Transverse colon (tissue), 4 donors: Measurements from ENCODE around the gene NLGN4Y. TPM values are rescaled to one million over a fixed set of nuclear protein-coding genes. Genes with fewer than 3 reads are reported as not detected.

Experiments used
- DNase-seq: peaks from one replicate; pipeline ENCODE4 v3.0.0-alpha.2; 2019
- H3K27ac ChIP-seq, 4 donors: fragments of 200-600 bp; sonication (generic); 2 replicates each; pipeline ENCODE4 v1.5.1; 2016 to 2018; ENCODE audit warnings: inconsistent platforms in 4 of 4
- H3K27me3 ChIP-seq: fragments of 200-600 bp; sonication (generic); 2 replicates; pipeline ENCODE4 v1.5.1; 2017; ENCODE audit warnings: inconsistent platforms
- H3K36me3 ChIP-seq, 4 donors: fragments of 200-600 bp; sonication (generic); 2 replicates each; pipeline ENCODE4 v1.5.1; 2017 to 2019; ENCODE audit warnings: inconsistent platforms in 4 of 4
- H3K4me1 ChIP-seq, 4 donors: fragments of 200-600 bp; sonication (generic); 2 replicates each; pipeline ENCODE4 v1.5.1; 2017 to 2020; ENCODE audit warnings: inconsistent platforms in 4 of 4
- H3K4me3 ChIP-seq, 4 donors: fragments of 200-600 bp; sonication (generic); 1 replicate in 1 of 4; 2 replicates in 3 of 4; pipeline versions ENCODE4 v1.5.1 to v1.6.1; 2017 to 2019; ENCODE audit warnings: inconsistent platforms in 4 of 4
- H3K9me3 ChIP-seq, 2 donors: fragments of 200-600 bp; sonication (generic); 2 replicates each; pipeline ENCODE4 v1.5.1; 2017 to 2019; ENCODE audit warnings: inconsistent platforms in 2 of 2
- EP300 ChIP-seq: sonication (generic); formaldehyde crosslinking; IDR thresholded peaks from one replicate; pipeline ENCODE4 v1.6.1; 2017; ENCODE audit warnings: antibody characterized with exemption, low read depth
- POLR2A ChIP-seq: fragments of 450-650 bp; IDR thresholded peaks from one replicate; pipeline ENCODE4 v1.6.1; 2016; ENCODE audit warnings: antibody characterized with exemption, mild to moderate bottlenecking, moderate library complexity
- POLR2AphosphoS5 ChIP-seq, 3 donors: sonication (generic); formaldehyde crosslinking; IDR thresholded peaks; one replicate each; pipeline ENCODE4 v1.6.1; 2016; ENCODE audit warnings: antibody characterized with exemption in 3 of 3
- WGBS, 2 donors: methylation state at CpG; one replicate each; pipeline ENCODE4 v1.1.5; 2018; ENCODE audit warnings: low coverage in 1 of 2; 5-methylcytosine and 5-hydroxymethylcytosine counted together
- in situ Hi-C, 4 donors: fragments of 200-750 bp; cut with MboI; loops; one replicate each; pipeline versions ENCODE4 v1.15.0 to v1.15.1; 2017; ENCODE audit warnings: low sequenced_read_pairs in 3 of 4, low pct_ligation_motif_present in 1 of 4, low pct_unique_long_range_greater_than_20kb in 1 of 4
- intact Hi-C: fragments of 100-400 bp; cut with DNase I; formaldehyde crosslinking; loops from one replicate; pipeline ENCODE4 v1.15.1; 2023; ENCODE audit warnings: low total_unique reads
- total RNA-seq, 4 donors: library from RNA; depleted of rRNA; stranded (reverse); fragments of >200 nt; gene quantifications; one replicate each; pipeline ENCODE4 v1.1.0, GENCODE V29; 2016
- TF ChIP-seq, protein P1 (sequence below), 5 experiments: fragments of 200-600 bp in 3 of 5; fragments of 450-650 bp in 2 of 5; sonication (generic) in 3 of 5; IDR thresholded peaks; 1 replicate in 2 of 5; 2 replicates in 3 of 5; pipeline ENCODE4 v1.5.1; 2016 to 2017; ENCODE audit warnings: antibody characterized with exemption in 5 of 5, inconsistent platforms in 3 of 5, mild to moderate bottlenecking in 2 of 5, moderate library complexity in 1 of 5

Gene NLGN4Y
- total RNA-seq, 4 donors from 2014 or later: 4.2 to 4.9 TPM; not detected in 2

GRCh38 chrY:14804041-14804440 is 279.7 kb downstream of the NLGN4Y start:
- in situ Hi-C loops: no loop called here
- Histone ChIP-seq H3K4me3 (no peak overlapping the region), H3K4me1 (no peaks in the 10 kb centered on the region), H3K36me3 (no peaks in the 10 kb centered on the region), H3K9me3 (no peaks in the 10 kb centered on the region), H3K27ac (no peak overlapping the region), H3K27me3 (no peaks in the 10 kb centered on the region)
- DNase-seq: no peak
- TF ChIP-seq POLR2A: no peak
- intact Hi-C loops: no loop called here

- Histone ChIP-seq H3K27me3 (no peaks in the 10 kb centered on the region), H3K36me3 (no peaks in the 10 kb centered on the region), H3K4me1 (no peaks in the 10 kb centered on the region), H3K9me3 (no peaks in the 10 kb centered on the region), H3K4me3 (no peak overlapping the region), H3K27ac (no peak overlapping the region)
- no peak for DNase-seq
- intact Hi-C loops (no loop called here), in situ Hi-C loops (no loop called here)
- TF ChIP-seq POLR2A (no peak), POLR2AphosphoS5 (IDR thresholded peaks at IDR 0.05) (no peak), EP300 (no peak)
- TF ChIP-seq, protein P1, sequence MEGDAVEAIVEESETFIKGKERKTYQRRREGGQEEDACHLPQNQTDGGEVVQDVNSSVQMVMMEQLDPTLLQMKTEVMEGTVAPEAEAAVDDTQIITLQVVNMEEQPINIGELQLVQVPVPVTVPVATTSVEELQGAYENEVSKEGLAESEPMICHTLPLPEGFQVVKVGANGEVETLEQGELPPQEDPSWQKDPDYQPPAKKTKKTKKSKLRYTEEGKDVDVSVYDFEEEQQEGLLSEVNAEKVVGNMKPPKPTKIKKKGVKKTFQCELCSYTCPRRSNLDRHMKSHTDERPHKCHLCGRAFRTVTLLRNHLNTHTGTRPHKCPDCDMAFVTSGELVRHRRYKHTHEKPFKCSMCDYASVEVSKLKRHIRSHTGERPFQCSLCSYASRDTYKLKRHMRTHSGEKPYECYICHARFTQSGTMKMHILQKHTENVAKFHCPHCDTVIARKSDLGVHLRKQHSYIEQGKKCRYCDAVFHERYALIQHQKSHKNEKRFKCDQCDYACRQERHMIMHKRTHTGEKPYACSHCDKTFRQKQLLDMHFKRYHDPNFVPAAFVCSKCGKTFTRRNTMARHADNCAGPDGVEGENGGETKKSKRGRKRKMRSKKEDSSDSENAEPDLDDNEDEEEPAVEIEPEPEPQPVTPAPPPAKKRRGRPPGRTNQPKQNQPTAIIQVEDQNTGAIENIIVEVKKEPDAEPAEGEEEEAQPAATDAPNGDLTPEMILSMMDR (IDR thresholded peaks at IDR 0.05): no peak
Observed at GRCh38 chrY:14818452-14818851, 294.1 kb downstream of the NLGN4Y start.

- no peaks in the 10 kb centered on the region for H3K27me3 ChIP-seq
- TF ChIP-seq POLR2A: no peak
- no peak for TF ChIP-seq EP300
- TF ChIP-seq, protein P1 (IDR thresholded peaks at IDR 0.05): no peak
- TF ChIP-seq POLR2AphosphoS5 (IDR thresholded peaks at IDR 0.05): no peak
- H3K4me3 ChIP-seq: no peak overlapping the region
- no peaks in the 10 kb centered on the region for H3K4me1 ChIP-seq
- H3K36me3 ChIP-seq: no peaks in the 10 kb centered on the region
- intact Hi-C loops: no loop called here
- no CpG with 5 or more reads among the region's 2 CpGs for WGBS, 2 donors
- DNase-seq: no peak
- in situ Hi-C loops: no loop called here
- H3K27ac ChIP-seq: no peak overlapping the region
- no peaks in the 10 kb centered on the region for H3K9me3 ChIP-seq
Observed at GRCh38 chrY:14822201-14822600, 297.9 kb downstream of the NLGN4Y start.

DNA sequence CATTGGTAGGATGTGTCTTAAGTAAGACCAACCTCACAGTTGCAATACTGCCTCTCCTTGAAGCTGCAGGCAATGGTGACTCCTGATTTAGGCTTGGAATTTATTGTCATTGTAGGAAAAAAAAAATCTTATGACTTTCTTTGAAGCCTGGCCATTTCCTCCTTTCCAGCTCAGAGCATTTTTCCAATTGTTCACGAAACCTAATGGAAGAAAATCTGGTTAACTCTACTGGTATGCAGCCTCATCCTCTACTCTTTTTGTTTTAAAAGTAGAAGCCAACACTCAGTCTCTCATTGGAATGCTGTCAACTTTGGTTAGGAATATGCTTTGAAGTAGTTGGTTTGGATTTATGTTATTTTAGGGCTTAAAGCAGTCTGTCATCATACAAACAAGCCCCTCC is 298.6 kb downstream of the NLGN4Y start:
- H3K36me3 ChIP-seq: no peaks in the 10 kb centered on the region
- H3K9me3 ChIP-seq: no peaks in the 10 kb centered on the region
- intact Hi-C loops (no loop called here), in situ Hi-C loops (no loop called here)
- no CpG with 5 or more reads among the region's 1 CpG for WGBS, 2 donors
- TF ChIP-seq EP300: no peak
- no peak overlapping the region for H3K27ac ChIP-seq
- no peak overlapping the region for H3K4me3 ChIP-seq
- DNase-seq: no peak
- no peaks in the 10 kb centered on the region for H3K27me3 ChIP-seq
- H3K4me1 ChIP-seq: no peaks in the 10 kb centered on the region

GRCh38 chrY:14824583-14824982 is 300.3 kb downstream of the NLGN4Y start:
- DNase-seq: no peak
- Histone ChIP-seq H3K4me1 (no peaks in the 10 kb centered on the region), H3K27me3 (no peaks in the 10 kb centered on the region), H3K9me3 (no peaks in the 10 kb centered on the region), H3K4me3 (no peak overlapping the region), H3K27ac (no peak overlapping the region), H3K36me3 (no peaks in the 10 kb centered on the region)
- TF ChIP-seq, protein P1 (IDR thresholded peaks at IDR 0.05): no peak
- no peak for TF ChIP-seq POLR2A
- TF ChIP-seq POLR2AphosphoS5 (IDR thresholded peaks at IDR 0.05): no peak
- no peak for TF ChIP-seq EP300
- intact Hi-C loops (no loop called here), in situ Hi-C loops (no loop called here)
- 50% methylated on average over 1 of the region's 2 CpGs; no CpG with 5 or more reads in 1 of the 2 donors for WGBS, 2 donors
